Breast epithelium (tissue), 4 donors: ENCODE results near the gene PAFAH1B1. TPM values are rescaled to one million over a fixed set of nuclear protein-coding genes. Genes with fewer than 3 reads are reported as not detected.

Source experiments
- DNase-seq, 2 donors: peaks; one replicate each; pipeline ENCODE4 v3.0.0-alpha.2; 2019; ENCODE audit warnings: low spot score in 2 of 2
- H3K27ac ChIP-seq, 2 donors: fragments of 200-600 bp; sonication (generic) in 1 of 2; one replicate each; pipeline ENCODE4 v1.5.1; 2016 to 2019; ENCODE audit warnings: mild to moderate bottlenecking in 1 of 2
- H3K27me3 ChIP-seq, 2 donors: fragments of 200-600 bp; sonication (generic) in 1 of 2; one replicate each; pipeline versions ENCODE4 v1.5.1 to v1.6.0; 2017 to 2019; ENCODE audit warnings: control low read depth in 1 of 2, mild to moderate bottlenecking in 1 of 2
- H3K36me3 ChIP-seq: fragments of 200-600 bp; one replicate; pipeline ENCODE4 v1.5.1; 2019
- H3K4me1 ChIP-seq, 2 donors: fragments of 200-600 bp; sonication (generic); one replicate each; pipeline ENCODE4 v1.5.1; 2016 to 2019; ENCODE audit warnings: control low read depth in 1 of 2
- H3K4me3 ChIP-seq, 3 donors: fragments of 200-600 bp; sonication (generic); 1 replicate in 2 of 3; 2 replicates in 1 of 3; pipeline ENCODE4 v1.5.1; 2016 to 2019; ENCODE audit warnings: mild to moderate bottlenecking in 3 of 3, moderate library complexity in 2 of 3
- H3K9me3 ChIP-seq, 2 donors: fragments of 200-600 bp; sonication (generic) in 1 of 2; one replicate each; pipeline ENCODE4 v1.5.1; 2016 to 2019; ENCODE audit warnings: control low read depth in 1 of 2
- CTCF ChIP-seq, 3 donors: fragments of 450-650 bp; IDR thresholded peaks; one replicate each; pipeline ENCODE4 v1.5.1; 2016 to 2017; ENCODE audit warnings: antibody characterized with exemption in 3 of 3, mild to moderate bottlenecking in 3 of 3, moderate library complexity in 3 of 3
- POLR2A ChIP-seq: fragments of 450-650 bp; IDR thresholded peaks from one replicate; pipeline ENCODE4 v1.6.1; 2016; ENCODE audit warnings: antibody characterized with exemption, mild to moderate bottlenecking, moderate library complexity
- POLR2AphosphoS5 ChIP-seq, 3 donors: sonication (generic); formaldehyde crosslinking; IDR thresholded peaks; one replicate each; pipeline ENCODE4 v1.6.1; 2017; ENCODE audit warnings: antibody characterized with exemption in 3 of 3
- intact Hi-C: fragments of 100-400 bp; cut with DNase I; formaldehyde crosslinking; loops from one replicate; pipeline ENCODE4 v1.15.1; 2023; ENCODE audit warnings: low total_unique reads
- total RNA-seq, 3 donors: library from RNA; depleted of rRNA; stranded (reverse); fragments of >200 nt; gene quantifications; one replicate each; pipeline ENCODE4 v1.1.0, GENCODE V29; 2016

PAFAH1B1 gene
- total RNA-seq, 3 donors from 2014 or later: 99.5 to 134 (median 119) TPM

DNA sequence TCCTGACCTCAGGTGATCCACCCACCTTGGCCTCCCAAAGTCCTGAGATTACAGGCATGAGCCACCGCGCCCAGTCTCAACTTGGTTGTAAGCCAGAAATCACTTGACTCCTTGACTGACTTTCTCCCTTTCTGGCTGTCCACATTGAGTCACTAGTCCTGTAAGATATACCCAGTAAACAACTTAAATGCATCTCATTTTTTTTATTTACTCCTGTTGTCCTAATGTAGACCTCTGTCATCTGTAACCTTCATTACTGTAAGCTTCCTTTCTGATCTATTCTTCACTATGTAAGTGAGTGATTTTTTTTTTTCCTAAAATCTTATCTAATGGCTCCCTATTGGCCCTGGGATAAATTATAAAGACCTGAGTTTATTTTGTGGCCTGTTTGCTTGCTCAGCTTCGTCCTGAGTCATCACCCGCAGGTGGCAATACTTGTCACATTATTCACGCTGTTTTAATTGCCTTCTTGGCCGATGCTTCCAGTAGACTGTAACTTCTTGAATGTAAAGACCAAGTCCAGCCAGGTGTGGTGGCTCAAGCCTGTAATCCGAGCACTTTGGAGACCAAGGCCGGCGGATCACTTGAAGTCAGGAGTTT lies 41.0 kb downstream of the PAFAH1B1 start:
- no peaks in the 10 kb centered on the region for H3K27me3 ChIP-seq
- H3K27ac ChIP-seq: no peak overlapping the region
- no peak for TF ChIP-seq CTCF (IDR thresholded peaks at IDR 0.05)
- TF ChIP-seq POLR2AphosphoS5 (IDR thresholded peaks at IDR 0.05): no peak
- no peak for TF ChIP-seq POLR2A
- no peaks in the 10 kb centered on the region for H3K36me3 ChIP-seq
- no peaks in the 10 kb centered on the region for H3K4me1 ChIP-seq
- DNase-seq: no peak
- H3K4me3 ChIP-seq: no peak overlapping the region
- intact Hi-C loops: no loop called here
- H3K9me3 ChIP-seq: no peaks in the 10 kb centered on the region

GRCh38 chr17:2635241-2635640 lies 41.8 kb downstream of the PAFAH1B1 start:
- no peaks in the 10 kb centered on the region for H3K4me1 ChIP-seq
- no peak overlapping the region for H3K27ac ChIP-seq
- DNase-seq: no peak

GRCh38 chr17:2635675-2636074 lies 42.2 kb downstream of the PAFAH1B1 start:
- Histone ChIP-seq H3K27me3 (no peaks in the 10 kb centered on the region), H3K27ac (no peak overlapping the region), H3K36me3 (no peaks in the 10 kb centered on the region), H3K4me1 (no peaks in the 10 kb centered on the region), H3K4me3 (no peak overlapping the region), H3K9me3 (no peaks in the 10 kb centered on the region)
- intact Hi-C loops: no loop called here
- DNase-seq: no peak
- TF ChIP-seq POLR2AphosphoS5 (IDR thresholded peaks at IDR 0.05): no peak
- TF ChIP-seq POLR2A: no peak
- TF ChIP-seq CTCF (IDR thresholded peaks at IDR 0.05): no peak

More at GRCh38 chr17:2635241-2635640, 41.8 kb downstream of the PAFAH1B1 start:
- no peaks in the 10 kb centered on the region for H3K36me3 ChIP-seq
- H3K9me3 ChIP-seq: no peaks in the 10 kb centered on the region
- intact Hi-C loops: no loop called here
- no peak overlapping the region for H3K4me3 ChIP-seq
- TF ChIP-seq POLR2A: no peak
- TF ChIP-seq CTCF (IDR thresholded peaks at IDR 0.05): no peak
- TF ChIP-seq POLR2AphosphoS5 (IDR thresholded peaks at IDR 0.05): no peak
- H3K27me3 ChIP-seq: no peaks in the 10 kb centered on the region

- no peak overlapping the region for H3K27ac ChIP-seq
- H3K4me3 ChIP-seq: no peak overlapping the region
- H3K4me1 ChIP-seq: no peaks in the 10 kb centered on the region
- intact Hi-C loops: no loop called here
- H3K9me3 ChIP-seq: no peaks in the 10 kb centered on the region
- TF ChIP-seq POLR2A (no peak), CTCF (IDR thresholded peaks at IDR 0.05) (no peak), POLR2AphosphoS5 (IDR thresholded peaks at IDR 0.05) (no peak)
- no peak for DNase-seq
- no peaks in the 10 kb centered on the region for H3K36me3 ChIP-seq
- no peaks in the 10 kb centered on the region for H3K27me3 ChIP-seq
Measured at GRCh38 chr17:2636169-2636930, 42.9 kb downstream of the PAFAH1B1 start.

- Histone ChIP-seq H3K27me3 (no peaks in the 10 kb centered on the region), H3K4me1 (no peaks in the 10 kb centered on the region), H3K27ac (no peak overlapping the region), H3K9me3 (no peaks in the 10 kb centered on the region), H3K4me3 (no peak overlapping the region), H3K36me3 (no peaks in the 10 kb centered on the region)
- intact Hi-C loops: no loop called here
- no peak for DNase-seq
- TF ChIP-seq POLR2A: no peak
- no peak for TF ChIP-seq CTCF (IDR thresholded peaks at IDR 0.05)
- TF ChIP-seq POLR2AphosphoS5 (IDR thresholded peaks at IDR 0.05): no peak
Measured at GRCh38 chr17:2637422-2637821, 44.0 kb downstream of the PAFAH1B1 start.
